Fibroblast of lung (primary cell): Measurements from ENCODE around the gene GFY. TPM values are rescaled to one million over a fixed set of nuclear protein-coding genes. Genes with fewer than 3 reads are reported as not detected.

Experiments used
- DNase-seq, 2 donors: peaks; one replicate each; pipeline versions ENCODE4 v3.0.0 to v3.0.0-alpha.2; 2010; ENCODE audit warnings: low read depth in 2 of 2
- H2AFZ ChIP-seq: 2 replicates; pipeline ENCODE4 v1.5.1; 2012; ENCODE audit warnings: low read length, control low read depth, inconsistent platforms
- H3K27ac ChIP-seq: 2 replicates; pipeline ENCODE4 v1.5.1; 2011; ENCODE audit warnings: low read length, control low read depth; ENCODE audit not compliant: insufficient read depth
- H3K27me3 ChIP-seq: 2 replicates; pipeline ENCODE4 v1.5.1; 2011; ENCODE audit warnings: mild to moderate bottlenecking, low read length; ENCODE audit not compliant: control insufficient read depth, insufficient read depth
- H3K36me3 ChIP-seq: 2 replicates; pipeline ENCODE4 v1.5.1; 2011; ENCODE audit warnings: low read length; ENCODE audit not compliant: control insufficient read depth, insufficient read depth
- H3K4me1 ChIP-seq: 2 replicates; pipeline ENCODE4 v1.5.1; 2011; ENCODE audit warnings: low read length; ENCODE audit not compliant: control insufficient read depth, insufficient read depth; ENCODE audit errors: extremely low read depth
- H3K4me2 ChIP-seq: 2 replicates; pipeline ENCODE4 v1.5.1; 2011; ENCODE audit warnings: low read length, control low read depth; ENCODE audit not compliant: insufficient read depth; ENCODE audit errors: extremely low read depth
- H3K4me3 ChIP-seq, 4 experiments: fragments of 200-600 bp in 1 of 4; sonication (generic) in 1 of 4; replicated peaks in 1 of 4; 2 replicates each; pipeline ENCODE4 v1.5.1; 2011 to 2016; ENCODE audit warnings: low read length in 4 of 4, low read depth in 3 of 4, mild to moderate bottlenecking in 3 of 4, control low read depth in 2 of 4, inconsistent platforms in 1 of 4, mixed read lengths in 1 of 4; ENCODE audit not compliant: insufficient read depth in 1 of 4; ENCODE audit errors: control extremely low read depth in 1 of 4
- H3K79me2 ChIP-seq: 2 replicates; pipeline ENCODE4 v1.5.1; 2012; ENCODE audit warnings: mild to moderate bottlenecking, low read length, inconsistent platforms; ENCODE audit not compliant: control insufficient read depth, insufficient read depth
- H3K9ac ChIP-seq: 2 replicates; pipeline ENCODE4 v1.5.1; 2011; ENCODE audit warnings: mild to moderate bottlenecking, low read length, control low read depth; ENCODE audit not compliant: insufficient read depth
- H3K9me3 ChIP-seq: 2 replicates; pipeline ENCODE4 v1.5.1; 2012; ENCODE audit warnings: low read depth, low read length; ENCODE audit not compliant: control insufficient read depth, insufficient read depth
- H4K20me1 ChIP-seq: 2 replicates; pipeline ENCODE4 v1.5.1; 2011; ENCODE audit warnings: low read length; ENCODE audit not compliant: control insufficient read depth, insufficient read depth; ENCODE audit errors: extremely low read depth
- EZH2 ChIP-seq: IDR thresholded peaks from 2 replicates; pipeline ENCODE4 v1.5.1; 2012; ENCODE audit warnings: low read length, control low read depth, mild to moderate bottlenecking; ENCODE audit errors: missing control alignments
- polyA plus RNA-seq, 2 donors: library from polyadenylated mRNA; depleted of rRNA in 1 of 2; stranded (reverse) in 1 of 2; unstranded in 1 of 2; fragments of >200 nt; gene quantifications; 2 replicates each; pipeline ENCODE4 v1.2.1, GENCODE V29; 2011 to 2012; ENCODE audit warnings: missing spikeins in 1 of 2
- total RNA-seq: library from RNA; depleted of rRNA; stranded (reverse); fragments of >200 nt; gene quantifications from 2 replicates; pipeline ENCODE4 v1.2.1, GENCODE V29; 2014
- TF ChIP-seq, protein P1 (sequence below), 2 donors: IDR thresholded peaks in 1 of 2; conservative IDR thresholded peaks in 1 of 2; 1 replicate in 1 of 2; 2 replicates in 1 of 2; pipeline ENCODE4 v1.5.1; 2011 to 2012; ENCODE audit warnings: low read length in 2 of 2, control low read depth in 1 of 2, inconsistent platforms in 1 of 2, low read depth in 1 of 2, mild to moderate bottlenecking in 1 of 2

The GFY gene
- total and polyA plus RNA-seq, 2 donors (not counting 1 experiment from before 2014, with no cell fraction given) = not detected

DNA sequence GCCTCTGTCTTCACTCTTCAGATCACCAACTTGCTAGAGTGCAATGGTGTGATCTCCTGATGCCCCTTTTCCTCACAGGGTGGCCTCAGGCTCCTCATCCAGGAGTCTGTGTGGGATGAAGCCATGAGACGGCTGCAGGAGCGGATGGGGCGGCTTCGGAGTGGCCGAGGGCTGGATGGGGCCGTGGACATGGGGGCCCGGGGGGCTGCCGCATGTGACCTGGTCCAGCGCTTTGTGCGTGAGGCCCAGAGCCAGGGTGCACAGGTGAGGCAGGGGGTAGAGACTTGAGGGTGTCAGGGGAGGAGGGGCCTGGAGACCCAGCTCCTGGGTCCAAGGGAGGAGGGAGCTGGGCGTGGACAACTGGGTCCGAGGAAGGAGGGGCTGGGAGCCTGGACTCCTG is 37.3 kb downstream of the GFY start:
- Histone ChIP-seq H3K4me1 (no peaks in the 10 kb centered on the region), H3K9ac (no peak overlapping the region), H3K27me3 (no peaks in the 10 kb centered on the region), H3K36me3 (no peaks in the 10 kb centered on the region), H3K9me3 (no peaks in the 10 kb centered on the region), H3K4me2 (no peak overlapping the region), H3K4me3 (no peak overlapping the region), H3K27ac (no peak overlapping the region), H4K20me1 (no peaks in the 10 kb centered on the region), H3K79me2 (no peaks in the 10 kb centered on the region), H2AFZ (no peak overlapping the region)
- TF ChIP-seq EZH2 = no peak
- TF ChIP-seq, protein P1, sequence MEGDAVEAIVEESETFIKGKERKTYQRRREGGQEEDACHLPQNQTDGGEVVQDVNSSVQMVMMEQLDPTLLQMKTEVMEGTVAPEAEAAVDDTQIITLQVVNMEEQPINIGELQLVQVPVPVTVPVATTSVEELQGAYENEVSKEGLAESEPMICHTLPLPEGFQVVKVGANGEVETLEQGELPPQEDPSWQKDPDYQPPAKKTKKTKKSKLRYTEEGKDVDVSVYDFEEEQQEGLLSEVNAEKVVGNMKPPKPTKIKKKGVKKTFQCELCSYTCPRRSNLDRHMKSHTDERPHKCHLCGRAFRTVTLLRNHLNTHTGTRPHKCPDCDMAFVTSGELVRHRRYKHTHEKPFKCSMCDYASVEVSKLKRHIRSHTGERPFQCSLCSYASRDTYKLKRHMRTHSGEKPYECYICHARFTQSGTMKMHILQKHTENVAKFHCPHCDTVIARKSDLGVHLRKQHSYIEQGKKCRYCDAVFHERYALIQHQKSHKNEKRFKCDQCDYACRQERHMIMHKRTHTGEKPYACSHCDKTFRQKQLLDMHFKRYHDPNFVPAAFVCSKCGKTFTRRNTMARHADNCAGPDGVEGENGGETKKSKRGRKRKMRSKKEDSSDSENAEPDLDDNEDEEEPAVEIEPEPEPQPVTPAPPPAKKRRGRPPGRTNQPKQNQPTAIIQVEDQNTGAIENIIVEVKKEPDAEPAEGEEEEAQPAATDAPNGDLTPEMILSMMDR (conservative IDR thresholded peaks at IDR 0.05 in 1 of 2, IDR thresholded peaks at IDR 0.05 in 1 of 2; ENCODE audit: low read depth in 1 of 2, low read length in 2 of 2) = no peak
- no peak for DNase-seq

DNA sequence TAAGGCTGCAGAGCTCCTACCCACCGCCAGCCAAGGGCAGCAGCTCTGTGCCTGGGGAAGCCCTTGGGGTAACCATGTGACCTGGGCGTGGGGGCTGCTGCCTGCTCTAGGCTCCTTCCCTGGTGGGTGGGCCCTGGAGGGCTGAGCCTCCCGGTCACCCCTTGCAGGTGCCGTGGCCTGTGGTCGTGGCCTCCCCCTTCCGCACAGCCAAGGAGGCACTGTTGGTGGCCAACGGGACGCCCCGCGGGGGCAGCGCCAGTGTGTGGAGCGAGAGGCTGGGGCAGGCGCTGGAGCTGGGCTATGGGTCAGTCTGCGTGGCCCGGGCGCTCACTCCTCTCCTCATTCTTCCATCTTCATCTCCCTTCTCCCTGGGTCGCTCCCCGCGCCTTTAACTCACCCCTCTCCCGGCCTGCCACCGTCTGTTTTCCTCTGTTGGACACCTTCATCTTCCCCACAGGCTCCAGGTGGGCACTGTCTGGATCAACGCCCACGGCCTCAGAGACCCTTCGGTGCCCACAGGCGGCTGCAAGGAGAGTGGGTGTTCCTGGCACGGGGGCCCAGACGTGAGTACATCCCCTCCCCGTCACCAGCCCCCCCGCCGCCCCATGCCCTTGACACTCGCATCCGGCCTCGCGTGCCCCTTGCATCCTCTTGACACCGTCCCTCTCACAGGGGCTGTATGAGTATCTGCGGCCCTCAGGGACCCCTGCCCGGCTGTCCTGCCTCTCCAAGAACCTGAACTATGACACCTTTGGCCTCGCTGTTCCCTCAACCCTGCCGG is 39.0 kb downstream of the GFY start:
- Histone ChIP-seq H2AFZ (no peak overlapping the region), H3K9me3 (no peaks in the 10 kb centered on the region), H3K27ac (no peak overlapping the region), H3K79me2 (no peaks in the 10 kb centered on the region), H3K27me3 (no peaks in the 10 kb centered on the region), H3K4me3 (no peak overlapping the region), H3K36me3 (no peaks in the 10 kb centered on the region), H3K4me1 (no peaks in the 10 kb centered on the region), H3K9ac (no peak overlapping the region), H4K20me1 (no peaks in the 10 kb centered on the region), H3K4me2 (no peak overlapping the region)
- TF ChIP-seq, protein P1 (conservative IDR thresholded peaks at IDR 0.05 in 1 of 2, IDR thresholded peaks at IDR 0.05 in 1 of 2; ENCODE audit: low read depth in 1 of 2, low read length in 2 of 2) = no peak
- TF ChIP-seq EZH2 = no peak
- no peak for DNase-seq

DNA sequence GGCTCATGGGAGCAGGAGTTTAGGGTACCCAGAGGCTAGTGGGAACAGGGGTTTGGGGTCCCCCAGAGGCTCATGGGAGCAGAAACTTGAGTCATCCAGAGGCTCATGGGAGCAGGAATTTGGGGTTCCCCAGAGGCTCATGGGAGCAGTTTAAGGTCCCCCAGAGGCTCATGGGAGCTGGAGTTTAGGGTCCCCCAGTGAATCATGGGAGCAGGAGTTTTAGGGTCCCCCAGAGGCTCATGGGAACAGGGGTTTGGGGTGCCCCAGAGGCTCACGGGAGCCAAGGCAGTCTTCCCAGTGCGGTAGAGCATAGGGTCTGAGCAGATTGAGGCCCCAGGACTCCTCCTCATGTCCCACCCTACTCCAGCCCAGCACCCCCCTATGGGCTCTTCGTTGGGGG is 40.2 kb downstream of the GFY start:
- H3K9me3 ChIP-seq = no peaks in the 10 kb centered on the region
- H3K27ac ChIP-seq = no peak overlapping the region
- no peak overlapping the region for H3K4me3 ChIP-seq
- no peak for TF ChIP-seq EZH2
- TF ChIP-seq, protein P1 (conservative IDR thresholded peaks at IDR 0.05 in 1 of 2, IDR thresholded peaks at IDR 0.05 in 1 of 2; ENCODE audit: low read depth in 1 of 2, low read length in 2 of 2) = no peak
- H3K79me2 ChIP-seq = no peaks in the 10 kb centered on the region
- no peaks in the 10 kb centered on the region for H3K36me3 ChIP-seq
- no peaks in the 10 kb centered on the region for H3K4me1 ChIP-seq
- no peaks in the 10 kb centered on the region for H4K20me1 ChIP-seq
- no peak for DNase-seq
- no peak overlapping the region for H2AFZ ChIP-seq
- no peaks in the 10 kb centered on the region for H3K27me3 ChIP-seq
- H3K4me2 ChIP-seq = no peak overlapping the region
- no peak overlapping the region for H3K9ac ChIP-seq
